ENCODE data around the gene CDK5RAP2. TPM values are rescaled to one million over a fixed set of nuclear protein-coding genes. Genes with fewer than 3 reads are reported as not detected.

The CDK5RAP2 gene
- total RNA-seq, 1 donor: 21.2 TPM

DNA sequence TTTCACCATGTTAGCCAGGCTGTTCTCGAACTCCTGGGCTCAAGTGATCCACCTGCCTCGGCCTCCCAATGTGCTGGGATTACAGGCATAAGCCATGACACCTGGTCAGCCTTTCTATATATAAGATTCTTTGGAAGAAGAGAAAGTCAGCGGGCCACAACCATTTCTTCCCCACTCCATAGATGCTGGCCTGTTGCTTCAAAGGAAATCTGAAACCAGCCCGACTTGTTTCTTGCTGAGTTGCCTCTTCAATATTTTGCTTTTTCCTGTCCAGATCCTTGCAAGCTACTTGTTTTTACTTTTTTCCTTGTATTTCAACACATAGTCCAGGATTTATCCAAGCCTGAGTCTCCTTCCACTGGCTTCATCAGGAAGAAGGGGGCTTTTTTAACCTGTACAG lies 219.5 kb downstream of the CDK5RAP2 start:
- TF ChIP-seq, protein P1, sequence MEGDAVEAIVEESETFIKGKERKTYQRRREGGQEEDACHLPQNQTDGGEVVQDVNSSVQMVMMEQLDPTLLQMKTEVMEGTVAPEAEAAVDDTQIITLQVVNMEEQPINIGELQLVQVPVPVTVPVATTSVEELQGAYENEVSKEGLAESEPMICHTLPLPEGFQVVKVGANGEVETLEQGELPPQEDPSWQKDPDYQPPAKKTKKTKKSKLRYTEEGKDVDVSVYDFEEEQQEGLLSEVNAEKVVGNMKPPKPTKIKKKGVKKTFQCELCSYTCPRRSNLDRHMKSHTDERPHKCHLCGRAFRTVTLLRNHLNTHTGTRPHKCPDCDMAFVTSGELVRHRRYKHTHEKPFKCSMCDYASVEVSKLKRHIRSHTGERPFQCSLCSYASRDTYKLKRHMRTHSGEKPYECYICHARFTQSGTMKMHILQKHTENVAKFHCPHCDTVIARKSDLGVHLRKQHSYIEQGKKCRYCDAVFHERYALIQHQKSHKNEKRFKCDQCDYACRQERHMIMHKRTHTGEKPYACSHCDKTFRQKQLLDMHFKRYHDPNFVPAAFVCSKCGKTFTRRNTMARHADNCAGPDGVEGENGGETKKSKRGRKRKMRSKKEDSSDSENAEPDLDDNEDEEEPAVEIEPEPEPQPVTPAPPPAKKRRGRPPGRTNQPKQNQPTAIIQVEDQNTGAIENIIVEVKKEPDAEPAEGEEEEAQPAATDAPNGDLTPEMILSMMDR (IDR thresholded peaks at IDR 0.05; ENCODE audit: insufficient read depth, low read depth, low read length): no peak
- no peak for DNase-seq (ENCODE audit: low read depth)
- no peak overlapping the region for H3K4me3 ChIP-seq (ENCODE audit: low read depth, low read length)

DNA sequence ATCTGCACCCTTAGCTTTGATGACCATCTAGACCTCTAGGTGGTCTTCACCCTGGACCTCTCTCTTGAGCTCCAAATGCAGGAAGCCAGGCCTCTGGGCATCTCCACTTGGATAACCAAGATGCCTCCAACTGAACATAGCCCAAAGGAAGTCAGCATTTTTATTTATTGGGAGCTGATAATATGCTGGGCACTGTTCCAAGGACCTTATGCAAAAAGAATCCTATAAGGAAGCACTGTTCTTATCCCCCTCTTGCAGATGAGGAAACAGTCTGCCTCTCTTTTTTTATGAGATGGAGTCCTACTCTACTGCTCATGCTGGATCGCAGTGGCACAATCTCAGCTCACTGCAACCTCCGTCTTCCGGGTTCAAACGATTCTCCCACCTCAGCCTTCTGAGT lies 219.9 kb downstream of the CDK5RAP2 start:
- peak; percentile 82 for DNase-seq (ENCODE audit: low read depth)
- H3K4me3 ChIP-seq (ENCODE audit: low read depth, low read length): no peak overlapping the region
- TF ChIP-seq, protein P1 (IDR thresholded peaks at IDR 0.05; ENCODE audit: insufficient read depth, low read depth, low read length): no peak

DNA sequence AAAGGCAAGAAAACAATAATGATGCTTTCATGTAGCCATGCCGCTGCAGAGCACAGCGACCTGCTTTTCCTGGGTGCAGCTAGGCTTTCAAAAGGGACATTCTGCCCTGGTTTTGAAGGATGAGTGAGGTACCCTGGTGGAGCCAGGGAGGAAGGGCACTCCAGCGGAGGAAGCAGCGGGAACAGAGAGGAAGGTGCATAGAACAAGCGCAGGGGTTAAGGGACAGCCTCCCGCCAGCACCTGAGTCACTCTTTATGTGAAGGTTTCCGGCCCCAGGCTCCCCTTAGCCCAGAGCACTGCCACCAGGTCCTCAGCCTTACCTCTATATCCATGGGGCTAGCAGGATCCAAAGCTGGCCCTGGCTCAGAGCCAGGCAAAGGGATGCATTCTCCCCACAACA lies 221.1 kb downstream of the CDK5RAP2 start:
- H3K4me3 ChIP-seq (ENCODE audit: low read depth, low read length): no peak overlapping the region
- no peak for DNase-seq (ENCODE audit: low read depth)
- TF ChIP-seq, protein P1 (IDR thresholded peaks at IDR 0.05; ENCODE audit: insufficient read depth, low read depth, low read length): no peak

DNA sequence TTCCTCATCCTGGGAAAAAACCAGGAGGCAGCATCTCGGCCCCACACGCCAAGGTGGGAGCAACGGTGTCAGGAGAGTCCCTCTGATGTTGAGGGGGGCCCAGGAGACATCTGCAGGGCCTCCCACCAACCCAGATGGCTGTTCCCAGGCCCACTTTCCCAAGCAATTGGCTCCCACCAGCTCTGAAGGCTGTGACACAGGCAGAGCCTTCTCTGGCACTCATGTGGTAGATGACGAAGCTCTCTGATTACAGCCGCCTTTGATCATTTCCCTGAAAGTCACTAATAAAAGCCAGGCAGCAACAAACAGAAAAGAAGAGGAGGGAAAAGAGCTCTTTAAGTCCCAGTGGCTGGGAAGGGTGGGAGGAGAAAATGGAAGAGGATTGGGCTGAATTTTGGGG lies 226.5 kb downstream of the CDK5RAP2 start:
- DNase-seq (ENCODE audit: low read depth): peak; percentile 69
- no peak overlapping the region for H3K4me3 ChIP-seq (ENCODE audit: low read depth, low read length)
- TF ChIP-seq, protein P1 (IDR thresholded peaks at IDR 0.05; ENCODE audit: insufficient read depth, low read depth, low read length): no peak

DNA sequence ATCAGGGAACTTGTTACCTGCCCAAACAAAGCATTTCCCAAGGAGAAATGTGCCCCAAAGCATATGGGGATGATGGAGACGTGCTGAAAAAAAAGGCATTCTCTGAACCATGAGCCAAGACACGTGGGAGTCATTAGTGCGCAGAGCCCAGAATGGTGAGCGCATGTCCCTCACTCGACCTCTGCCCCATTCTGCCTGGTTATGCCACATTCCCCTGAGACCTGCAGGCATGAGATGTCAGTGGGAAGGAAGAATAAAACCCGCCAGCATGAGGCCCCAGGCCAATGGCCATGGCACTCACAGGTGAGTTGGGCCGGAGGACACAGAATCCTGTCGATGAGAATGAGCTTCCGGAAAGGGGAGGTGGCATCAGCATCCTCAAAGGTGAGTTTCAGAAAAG lies 228.9 kb downstream of the CDK5RAP2 start:
- TF ChIP-seq, protein P1 (IDR thresholded peaks at IDR 0.05; ENCODE audit: insufficient read depth, low read depth, low read length): no peak
- DNase-seq (ENCODE audit: low read depth): no peak
- no peak overlapping the region for H3K4me3 ChIP-seq (ENCODE audit: low read depth, low read length)

DNA sequence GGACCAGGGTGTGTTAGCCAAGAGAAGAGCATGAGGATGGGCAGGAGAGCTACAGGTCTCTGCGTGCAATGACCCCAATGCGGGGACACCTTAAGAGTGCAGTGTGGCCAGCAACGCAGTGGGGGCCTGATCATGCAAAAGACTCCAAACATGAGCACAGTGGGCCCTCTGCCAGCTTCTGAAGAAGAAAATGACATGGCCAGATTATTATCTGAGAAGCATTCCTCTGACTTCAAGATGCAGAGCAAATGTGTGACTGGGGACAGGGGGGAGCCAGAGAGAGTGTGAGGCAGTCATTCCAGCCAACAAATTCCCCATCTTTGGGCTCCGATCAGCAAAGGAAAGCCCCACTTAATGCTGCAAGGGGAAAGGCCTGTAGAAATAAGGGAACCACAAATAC lies 229.4 kb downstream of the CDK5RAP2 start:
- no peak overlapping the region for H3K4me3 ChIP-seq (ENCODE audit: low read depth, low read length)
- no peak for DNase-seq (ENCODE audit: low read depth)
- TF ChIP-seq, protein P1 (IDR thresholded peaks at IDR 0.05; ENCODE audit: insufficient read depth, low read depth, low read length): no peak

DNA sequence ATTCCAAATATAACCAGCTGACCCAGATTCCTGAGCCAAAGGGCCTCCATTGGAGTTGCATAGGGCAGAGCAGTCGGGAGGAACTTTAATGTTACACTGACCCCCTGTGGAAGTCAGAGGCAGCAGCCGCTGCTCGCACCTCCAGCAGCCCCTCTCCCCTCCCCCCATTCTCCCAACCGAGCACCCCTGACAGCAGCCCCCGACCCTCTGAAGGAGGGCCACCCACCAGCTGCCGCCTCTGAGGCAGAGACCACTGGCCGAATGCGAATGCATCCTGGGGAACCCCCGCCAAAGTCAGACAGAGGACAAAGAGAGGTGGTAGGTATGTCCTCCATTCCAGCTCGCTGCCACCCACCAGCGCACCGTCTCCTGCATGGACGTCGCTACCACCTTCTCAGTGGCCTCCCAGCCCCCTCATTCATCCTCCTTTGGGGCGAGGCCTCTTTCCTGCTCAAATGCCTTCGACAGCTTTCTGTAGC lies 231.0 kb downstream of the CDK5RAP2 start:
- DNase-seq (ENCODE audit: low read depth): peak; percentile 57
- TF ChIP-seq, protein P1 (IDR thresholded peaks at IDR 0.05; ENCODE audit: insufficient read depth, low read depth, low read length): peak; percentile 69

More for the DNA sequence above, 231.0 kb downstream of the CDK5RAP2 start:
- H3K4me3 ChIP-seq (ENCODE audit: low read depth, low read length): no peak overlapping the region
